ENCODE measurements around the gene TMX3. TPM values are rescaled to one million over a fixed set of nuclear protein-coding genes. Genes with fewer than 3 reads are reported as not detected.

TMX3 gene
- total RNA-seq, 1 donor from 2014 or later = 58.4 TPM

DNA sequence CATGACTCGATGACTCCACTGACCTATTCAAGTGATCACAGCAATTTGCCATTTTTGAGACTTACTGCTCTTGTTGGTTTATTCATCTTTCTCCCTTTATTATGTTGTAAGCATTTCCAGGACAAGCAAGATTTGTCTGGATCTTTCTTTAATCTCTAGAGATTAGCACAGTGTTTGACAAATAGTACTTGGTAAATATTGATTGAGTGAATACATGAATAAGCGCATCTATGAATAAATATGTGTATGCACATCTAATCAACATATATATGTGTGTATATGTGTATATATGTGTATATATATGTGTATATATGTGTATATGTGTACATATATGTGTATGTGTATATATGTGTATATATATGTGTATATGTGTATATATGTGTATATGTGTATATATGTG, 7.3 kb downstream of the TMX3 start:
- peak; percentile 6 for DNase-seq (ENCODE audit: low read depth)

DNA sequence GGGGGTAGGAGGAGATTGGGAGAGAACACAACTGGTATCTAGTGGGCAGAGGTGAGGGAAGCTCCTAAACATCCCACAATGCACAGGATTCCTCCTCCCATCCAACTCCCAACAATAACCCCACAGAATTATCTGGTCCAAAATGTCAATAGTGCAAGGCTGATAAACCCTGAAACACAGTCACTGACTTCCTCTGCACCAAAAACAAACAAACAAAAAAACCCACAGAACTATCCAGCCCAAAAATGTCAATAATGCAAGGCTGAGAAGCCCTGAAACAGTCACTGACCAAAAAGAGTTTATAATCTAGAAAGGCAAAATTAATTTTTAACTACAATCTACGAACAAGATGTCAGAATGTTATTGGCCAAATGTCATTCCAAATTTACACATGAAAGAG, 9.8 kb downstream of the TMX3 start:
- DNase-seq (ENCODE audit: low read depth) = peak; percentile 3

DNA sequence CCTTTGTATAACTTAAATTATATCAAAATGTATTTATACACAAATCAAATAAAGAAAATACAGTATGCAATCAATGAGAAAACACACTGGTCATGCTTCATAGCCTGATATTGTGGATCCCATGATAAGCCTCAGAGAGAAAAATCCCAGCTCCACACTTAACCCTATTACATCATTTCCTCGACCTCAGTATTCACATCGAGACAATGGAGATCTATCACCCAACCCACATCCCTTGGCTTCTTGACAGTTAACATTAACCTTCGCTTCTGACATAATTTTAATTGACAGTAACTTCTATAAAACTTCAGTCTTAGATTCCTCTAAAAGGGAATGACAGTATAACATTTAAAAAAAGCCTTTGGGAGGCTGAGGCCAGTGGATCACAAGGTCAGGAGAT, 11.6 kb downstream of the TMX3 start:
- peak; percentile 4 for DNase-seq (ENCODE audit: low read depth)

DNA sequence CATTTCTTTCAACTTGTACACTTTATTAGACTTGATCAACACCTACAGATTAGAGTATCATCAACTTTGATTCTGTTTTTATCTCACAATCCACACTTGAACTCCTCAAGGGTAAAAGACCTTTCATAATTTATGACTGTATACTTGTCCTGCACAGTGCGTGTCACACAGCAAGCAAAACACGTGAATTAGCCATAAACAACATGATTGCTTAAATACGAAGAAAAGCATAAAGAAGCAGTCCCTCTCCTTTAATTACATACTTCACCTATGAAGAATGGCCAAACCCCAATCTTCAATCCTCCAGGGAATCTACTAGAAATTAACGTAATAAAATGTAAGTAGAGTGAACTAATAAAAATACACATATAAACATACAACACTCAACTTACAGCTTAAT, 13.6 kb downstream of the TMX3 start:
- DNase-seq (ENCODE audit: low read depth) = no peak

DNA sequence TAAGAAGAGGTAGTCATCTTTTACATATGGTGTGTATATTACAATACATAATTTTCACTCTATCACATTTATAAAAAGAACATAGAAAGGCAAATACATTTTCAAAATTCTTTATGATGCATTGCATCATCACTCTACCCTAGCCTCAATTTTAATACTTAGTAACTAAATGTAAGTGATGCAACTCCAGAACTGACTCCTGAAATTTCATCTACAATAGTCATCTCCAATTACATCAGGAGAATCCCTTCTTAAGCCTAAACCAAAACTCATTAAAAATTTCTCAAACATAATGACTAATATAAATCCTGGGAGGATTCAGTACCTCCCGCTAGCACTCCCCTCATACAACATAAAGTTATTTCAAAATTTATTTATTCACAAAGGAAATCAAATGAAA, 15.9 kb downstream of the TMX3 start:
- DNase-seq (ENCODE audit: low read depth) = peak; percentile 18

DNA sequence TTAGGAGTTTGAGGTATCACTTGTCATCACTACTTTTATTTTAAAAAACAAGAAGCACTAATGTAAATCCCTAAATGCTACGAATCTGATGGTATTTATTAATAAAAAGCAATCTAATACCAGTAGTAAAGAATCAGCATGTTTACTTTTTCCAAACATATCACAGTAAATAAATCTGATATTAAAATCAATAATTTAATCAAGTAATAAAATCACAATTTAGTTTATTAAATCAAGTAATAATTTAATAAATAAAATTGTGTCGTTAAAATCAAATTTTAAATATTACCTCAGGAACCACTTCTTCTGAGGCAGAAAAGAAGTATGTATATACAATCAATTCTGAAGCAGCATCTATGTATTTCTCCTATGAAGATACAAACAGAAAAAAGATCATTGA, 18.0 kb downstream of the TMX3 start:
- DNase-seq (ENCODE audit: low read depth) = no peak

DNA sequence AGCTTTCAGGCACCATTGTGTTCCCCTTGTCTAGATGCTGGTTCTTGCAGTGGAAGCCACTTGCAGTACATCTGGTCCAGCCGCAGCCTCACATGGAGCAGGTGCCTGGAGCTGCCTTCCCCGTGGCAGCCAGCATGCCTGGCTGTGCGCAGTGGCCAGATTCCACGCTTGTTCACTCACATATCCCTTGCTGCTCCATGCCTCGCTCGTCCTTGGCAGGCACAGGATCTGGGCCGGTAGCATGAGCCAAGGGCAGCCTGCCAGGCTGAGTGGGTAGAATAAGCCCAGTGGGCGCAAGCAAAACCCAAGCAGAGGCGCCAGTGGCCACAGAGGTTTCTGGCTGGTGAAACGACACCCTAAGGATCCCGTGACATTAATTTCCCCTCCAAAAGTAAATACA, 20.6 kb downstream of the TMX3 start:
- DNase-seq (ENCODE audit: low read depth) = no peak

DNA sequence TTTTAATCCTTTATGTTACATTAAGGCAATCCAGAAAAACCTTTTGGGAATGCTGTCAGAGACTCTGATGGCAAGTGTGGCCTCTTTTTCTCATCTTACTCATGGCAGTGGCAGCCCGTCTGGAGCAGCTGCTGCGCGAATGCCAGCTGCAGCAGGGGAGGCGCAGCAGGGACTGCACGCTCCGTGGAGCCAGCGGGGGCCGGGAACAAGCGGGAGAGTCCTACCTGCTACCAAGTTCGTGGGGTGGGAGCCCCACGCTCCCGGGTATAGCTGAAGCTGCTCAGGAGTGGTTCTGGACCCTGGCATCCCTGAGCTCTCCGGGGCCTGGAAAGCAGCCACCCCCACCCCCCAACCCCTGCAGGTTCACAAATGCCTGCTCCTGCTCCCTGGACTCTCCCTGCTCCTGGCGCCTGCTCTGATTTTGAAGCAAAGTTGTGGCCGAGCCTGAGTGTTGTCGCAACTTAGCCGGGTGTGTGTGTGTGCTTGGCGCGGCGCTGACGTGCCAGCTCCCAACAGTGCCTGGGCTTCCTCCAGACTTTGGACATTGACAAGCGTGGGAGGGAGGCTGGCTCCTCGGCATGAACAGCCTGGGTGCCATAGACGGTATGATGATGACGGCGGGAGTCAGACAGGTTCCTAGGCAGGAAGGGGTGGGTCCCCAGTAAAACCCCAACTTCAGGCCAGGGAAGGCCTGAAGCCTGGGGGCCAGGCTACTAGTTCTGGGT, 21.7 kb downstream of the TMX3 start:
- DNase-seq (ENCODE audit: low read depth) = no peak

DNA sequence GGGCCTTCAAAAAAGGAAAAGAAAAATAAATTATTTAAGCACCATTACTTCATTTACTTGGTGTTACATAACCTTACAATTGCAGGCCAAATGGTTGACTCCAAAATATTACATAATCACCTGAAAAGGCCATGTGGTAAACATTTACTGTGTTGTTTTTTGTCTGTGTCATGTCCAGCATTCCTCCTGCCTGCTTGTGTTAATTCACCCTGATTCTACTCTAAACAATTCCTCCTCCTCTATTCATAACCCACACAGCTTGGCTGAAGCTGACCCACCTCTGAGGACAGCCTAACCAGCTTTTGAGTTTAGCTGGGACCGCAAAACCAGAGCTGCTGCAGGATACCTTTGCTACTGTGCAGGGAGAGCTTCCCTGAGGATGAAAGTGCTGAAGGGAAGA, 35.4 kb downstream of the TMX3 start:
- peak; percentile 43 for DNase-seq (ENCODE audit: low read depth)

DNA sequence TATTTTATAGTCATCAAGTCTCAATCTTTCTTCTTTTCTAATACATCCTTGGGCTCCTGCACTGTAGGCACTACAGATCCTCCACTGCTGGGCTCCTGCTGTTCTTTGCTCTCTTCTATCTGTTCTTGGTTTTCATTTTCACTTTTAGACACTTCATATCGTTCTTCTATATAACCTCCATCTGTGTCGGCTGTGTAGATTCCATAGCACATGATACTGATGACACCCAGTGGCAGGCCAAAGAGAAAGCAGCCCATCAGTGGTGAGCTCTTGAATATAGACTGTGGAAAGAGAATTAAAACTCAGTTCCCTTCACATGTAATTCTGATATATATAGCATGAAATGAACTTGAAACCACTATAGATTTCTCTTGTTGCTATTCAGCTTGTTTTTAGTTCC, 38.0 kb downstream of the TMX3 start:
- no peak for DNase-seq (ENCODE audit: low read depth)

DNA sequence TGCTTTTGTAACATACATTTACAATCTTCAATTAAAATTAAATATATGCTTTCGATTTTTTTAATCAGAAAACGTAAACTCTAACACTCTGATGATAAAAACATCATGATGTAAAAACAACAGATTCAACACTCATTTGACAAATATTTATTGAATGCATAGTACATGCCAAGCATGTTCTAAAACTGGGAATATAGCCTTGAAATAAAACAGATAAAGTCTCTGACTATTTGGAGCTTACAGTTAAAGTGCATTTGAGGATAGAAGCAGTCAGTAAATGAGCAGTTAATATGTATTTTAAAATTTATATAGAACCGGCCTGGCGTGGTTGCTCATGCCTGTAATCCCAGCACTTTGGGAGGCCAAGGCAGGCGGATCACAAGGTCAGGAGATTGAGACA, 47.8 kb downstream of the TMX3 start:
- DNase-seq (ENCODE audit: low read depth) = no peak

DNA sequence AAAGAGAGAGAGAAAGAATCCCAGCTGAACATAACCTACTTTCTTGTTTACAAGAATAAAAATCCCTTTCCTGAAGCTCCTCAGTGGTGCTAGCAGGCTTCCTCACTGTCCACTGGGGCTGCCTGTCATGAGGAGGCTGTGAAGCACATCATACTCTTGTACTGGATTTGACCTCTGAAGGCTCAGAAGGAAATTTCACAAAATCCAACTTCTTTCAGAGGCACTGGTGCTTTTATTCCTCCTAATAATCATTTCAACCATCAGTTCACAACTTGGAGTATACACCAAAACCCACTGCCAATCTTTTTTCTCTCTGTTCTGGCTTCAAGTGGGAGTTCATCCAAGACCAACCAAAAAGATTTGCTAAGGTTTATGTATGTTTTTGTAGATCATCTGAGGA, 48.5 kb downstream of the TMX3 start:
- DNase-seq (ENCODE audit: low read depth) = no peak

DNA sequence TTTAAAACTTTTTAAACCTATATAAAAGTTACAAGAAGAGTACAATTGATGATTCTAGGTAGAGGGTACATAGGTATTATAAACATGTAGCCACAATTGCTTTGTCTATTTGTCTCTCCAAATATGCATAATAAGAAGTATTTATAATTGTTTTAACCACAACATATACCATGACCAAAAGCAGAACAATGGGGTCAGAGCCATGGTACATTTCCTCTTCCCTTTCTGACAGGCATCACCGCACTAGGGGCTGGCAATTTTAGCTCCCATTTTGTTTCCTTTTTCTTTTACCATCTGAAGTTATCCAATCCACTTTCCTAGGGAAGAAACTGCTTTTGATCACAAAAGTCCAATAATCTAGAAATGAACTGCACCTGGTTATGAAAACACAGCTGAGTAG, 49.3 kb downstream of the TMX3 start:
- DNase-seq (ENCODE audit: low read depth) = no peak

DNA sequence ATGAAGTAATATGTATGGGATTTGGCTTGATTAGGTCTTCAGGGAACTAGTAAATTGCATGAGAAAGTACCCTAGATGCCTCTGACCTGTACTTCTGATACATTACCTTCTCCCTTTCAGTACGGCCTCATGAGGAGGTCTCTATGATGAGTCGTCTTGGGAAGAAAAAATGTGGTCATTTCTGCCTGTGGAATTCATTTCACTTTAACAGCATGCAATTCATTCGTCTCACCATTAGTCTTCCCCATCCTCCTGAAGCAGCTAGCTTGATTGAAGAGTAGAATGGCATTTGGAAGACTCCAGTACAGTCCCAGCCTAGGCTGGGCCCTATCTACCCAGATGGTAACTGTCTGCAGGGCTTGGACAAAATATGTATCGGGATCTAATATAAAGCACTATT, 52.2 kb downstream of the TMX3 start:
- DNase-seq (ENCODE audit: low read depth) = peak; percentile 24

DNA sequence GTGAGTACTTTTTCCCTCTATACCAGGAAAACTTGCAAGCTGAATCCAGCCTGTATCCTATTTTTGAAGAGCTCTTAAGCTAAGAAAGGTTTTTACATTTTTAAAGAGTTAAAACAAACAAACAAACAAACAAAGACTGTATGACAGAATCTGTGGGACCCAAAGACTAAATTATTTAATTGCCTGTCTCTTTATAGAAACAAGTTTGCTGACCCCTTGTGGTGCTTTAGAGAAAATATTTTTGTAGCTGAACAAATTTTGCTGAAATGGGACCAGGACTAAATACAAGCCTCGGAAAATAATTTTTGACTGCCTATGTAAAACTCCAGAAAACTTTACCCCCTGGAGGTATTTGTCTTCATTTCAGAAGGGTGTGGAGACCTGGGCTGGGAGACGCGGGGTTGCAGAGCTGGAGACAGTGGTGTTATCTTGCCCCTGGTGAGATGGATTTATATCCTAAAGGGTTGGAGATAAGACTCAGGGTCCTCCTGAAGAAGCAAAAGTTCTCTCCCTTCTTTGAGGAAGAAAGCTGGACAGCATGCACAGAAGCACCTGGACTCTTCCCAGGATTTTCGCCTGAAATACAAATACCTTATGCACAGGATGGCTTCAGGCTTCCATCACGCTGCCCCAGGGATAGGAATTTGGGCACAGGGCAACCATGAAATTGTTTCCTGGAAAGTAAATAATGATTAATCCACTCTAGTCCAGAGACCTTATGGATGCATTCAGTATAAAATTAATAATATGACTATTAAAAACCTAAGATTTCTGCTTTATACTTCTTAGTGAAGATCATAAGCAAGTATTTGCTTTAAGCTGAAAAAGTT, 54.3 kb downstream of the TMX3 start:
- peak; percentile 57 for DNase-seq (ENCODE audit: low read depth)

DNA sequence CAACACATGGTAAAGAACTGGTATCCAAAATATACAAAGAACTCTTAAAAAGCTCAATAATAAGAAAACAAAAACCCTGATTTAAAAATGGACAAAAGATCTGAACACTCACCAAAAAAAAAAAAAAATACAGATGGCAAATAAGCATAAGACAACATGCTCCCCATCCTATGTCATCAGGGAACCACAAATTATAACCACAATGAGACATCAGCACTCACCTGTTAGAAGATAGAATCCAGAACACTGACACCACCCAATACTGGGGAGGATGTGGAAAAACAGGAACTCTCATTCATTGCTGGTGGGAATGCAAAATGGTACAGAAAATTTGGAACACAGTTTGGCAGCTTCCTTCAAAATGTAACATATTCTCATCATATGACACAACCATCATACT, 66.7 kb downstream of the TMX3 start:
- no peak for DNase-seq (ENCODE audit: low read depth)

DNA sequence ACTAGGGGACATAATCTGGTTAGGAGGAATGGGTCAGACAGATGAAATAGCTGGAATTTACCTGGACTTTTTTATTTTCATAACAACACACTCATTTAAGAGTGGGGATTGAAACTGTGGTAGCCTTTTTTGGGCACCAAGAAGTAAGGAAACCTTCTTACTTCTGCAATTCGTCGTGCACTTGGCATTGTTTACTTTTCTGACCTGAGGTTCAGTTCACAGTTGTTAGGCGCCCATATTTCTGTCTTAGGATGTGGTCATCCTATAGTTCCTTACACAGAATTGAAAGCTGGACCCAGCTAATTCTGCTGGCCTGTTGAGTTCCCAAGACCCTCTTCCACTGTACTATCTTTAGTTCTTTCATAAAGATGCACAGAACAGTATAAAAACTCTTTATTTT, 72.9 kb downstream of the TMX3 start:
- no peak for DNase-seq (ENCODE audit: low read depth)

DNA sequence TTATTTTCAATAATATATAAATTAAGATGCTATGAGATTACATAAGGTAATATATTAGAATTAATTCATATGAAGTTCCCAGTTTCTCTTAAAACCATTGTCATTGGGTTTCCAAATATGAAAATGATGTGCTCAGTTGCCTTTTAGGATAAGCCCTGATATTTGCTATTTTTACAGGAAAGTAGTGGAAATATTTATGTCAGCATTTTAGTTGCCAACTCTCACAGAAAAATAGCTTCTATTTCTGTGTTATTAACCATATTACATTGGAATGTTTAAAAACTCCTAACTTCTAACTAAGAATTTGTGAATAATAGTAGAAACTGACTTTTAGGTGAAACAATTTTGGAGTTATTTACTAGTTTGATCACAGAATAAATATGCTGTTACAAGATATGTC, 74.0 kb downstream of the TMX3 start:
- DNase-seq (ENCODE audit: low read depth) = no peak

DNA sequence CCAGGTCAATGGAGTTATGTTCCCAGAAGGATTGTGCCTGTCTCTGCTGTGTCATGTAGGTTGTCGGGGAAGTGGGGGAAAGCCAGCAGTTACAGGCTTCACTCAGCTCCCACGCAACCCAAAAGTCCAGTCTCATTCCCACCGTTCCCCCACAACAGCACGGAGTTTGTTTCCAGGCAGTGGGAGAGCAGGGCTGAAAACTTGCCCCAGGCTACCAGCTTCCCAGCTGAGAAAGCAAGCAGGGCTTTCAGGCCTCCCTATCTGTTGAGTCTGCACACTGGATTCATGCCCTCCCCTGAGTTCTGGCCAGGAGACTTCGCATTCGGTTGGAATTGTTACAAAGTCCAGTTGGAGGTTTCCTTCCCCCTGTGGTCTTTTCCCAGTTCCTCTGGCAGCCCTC, 76.3 kb downstream of the TMX3 start:
- DNase-seq (ENCODE audit: low read depth) = no peak

DNA sequence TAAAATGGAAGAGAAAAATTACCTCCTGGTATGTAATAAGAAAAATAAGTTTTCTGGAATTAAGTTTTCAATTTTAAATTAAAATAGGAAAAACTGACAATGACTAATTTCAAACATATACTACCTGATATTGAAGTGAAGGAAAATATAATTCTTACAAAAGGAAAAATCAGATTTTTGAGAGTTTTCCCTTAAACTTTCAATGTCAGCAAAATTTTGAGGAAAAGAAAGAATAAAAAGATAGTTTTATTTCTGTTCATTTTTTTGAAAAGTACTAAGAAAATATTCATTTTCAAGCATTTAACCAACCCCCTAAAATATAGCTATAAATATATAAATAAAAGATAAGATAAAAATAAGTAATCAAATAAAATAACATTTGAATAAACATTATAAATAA, 87.1 kb downstream of the TMX3 start:
- DNase-seq (ENCODE audit: low read depth) = no peak
